Stimulated activated naive CD4-positive, alpha-beta T cell (primary cell): Measurements from ENCODE around the gene VSIR.
A peak's percentile ranks its signal among the peaks of the same experiment; 100 is the strongest.

ENCODE experiments used
- DNase-seq, 6 experiments: peaks; one replicate each; lab custom pipeline; 2025; lab: John Stamatoyannopoulos, UW

Gene VSIR

GRCh38 chr10:71773221-71773971 lies at the start of gene VSIR:
VSIR (minus strand) TSS chr10:71773520; CDS start chr10:71773439, 81 bp downstream.
- DNase-seq: peak; percentile 86 to 97 (median 92)

- DNase-seq: no peak
Measured at GRCh38 chr10:71821909-71822763, 48.8 kb upstream of the VSIR start.

GRCh38 chr10:71820966-71821365 lies 47.6 kb upstream of the VSIR start:
- no peak for DNase-seq

GRCh38 chr10:71819985-71820384 lies 46.7 kb upstream of the VSIR start:
- no peak for DNase-seq

GRCh38 chr10:71819441-71819861 lies 46.1 kb upstream of the VSIR start:
- DNase-seq: no peak

- DNase-seq: no peak
Measured at GRCh38 chr10:71818674-71819260, 45.4 kb upstream of the VSIR start.

- no peak for DNase-seq
Measured at GRCh38 chr10:71817831-71818655, 44.7 kb upstream of the VSIR start.

GRCh38 chr10:71816936-71817618 lies 43.8 kb upstream of the VSIR start:
- no peak for DNase-seq

- no peak for DNase-seq
Measured at GRCh38 chr10:71816421-71816851, 43.1 kb upstream of the VSIR start.

- DNase-seq: no peak
Measured at GRCh38 chr10:71815515-71816130, 42.3 kb upstream of the VSIR start.

GRCh38 chr10:71814922-71815411 lies 41.6 kb upstream of the VSIR start:
- no peak for DNase-seq

- DNase-seq: no peak
Measured at GRCh38 chr10:71812913-71813590, 39.7 kb upstream of the VSIR start.

GRCh38 chr10:71812016-71812912 lies 38.9 kb upstream of the VSIR start:
- DNase-seq: peak; percentile 24 to 84 (median 70)

GRCh38 chr10:71811351-71811750 lies 38.0 kb upstream of the VSIR start:
- DNase-seq: no peak

- no peak for DNase-seq
Measured at GRCh38 chr10:71810048-71810750, 36.9 kb upstream of the VSIR start.

- DNase-seq: no peak
Measured at GRCh38 chr10:71809628-71810027, 36.3 kb upstream of the VSIR start.

GRCh38 chr10:71807557-71808510 lies 34.5 kb upstream of the VSIR start:
- DNase-seq: no peak
